ENCODE measurements around the gene ATP1A1.

The ATP1A1 gene
- 397 to 422 reads per million in 2 donors for total RNA-seq

- peak; percentile 99 for DNase-seq
Observed at GRCh38 chr1:116372651-116373430, at the start of gene ATP1A1. Gene ATP1A1 (plus strand): TSS chr1:116373244. CDS start chr1:116373512, 268 bp downstream.

GRCh38 chr1:116323491-116323890 lies 49.6 kb upstream of the ATP1A1 start:
- no peak for DNase-seq

GRCh38 chr1:116324411-116324810 lies 48.6 kb upstream of the ATP1A1 start:
- DNase-seq: no peak

GRCh38 chr1:116325104-116325503 lies 47.9 kb upstream of the ATP1A1 start:
- no peak for DNase-seq

- no peak for DNase-seq
Observed at GRCh38 chr1:116325922-116326321, 47.1 kb upstream of the ATP1A1 start.

- DNase-seq: no peak
Observed at GRCh38 chr1:116326486-116326885, 46.6 kb upstream of the ATP1A1 start.

GRCh38 chr1:116328671-116329070 lies 44.4 kb upstream of the ATP1A1 start:
- no peak for DNase-seq

GRCh38 chr1:116329524-116330341 lies 43.3 kb upstream of the ATP1A1 start:
- no peak for DNase-seq

- no peak for DNase-seq
Observed at GRCh38 chr1:116330342-116330652, 42.7 kb upstream of the ATP1A1 start.

GRCh38 chr1:116330846-116331245 lies 42.2 kb upstream of the ATP1A1 start:
- no peak for DNase-seq

- DNase-seq: no peak
Observed at GRCh38 chr1:116331523-116331922, 41.5 kb upstream of the ATP1A1 start.

GRCh38 chr1:116332451-116332850 lies 40.6 kb upstream of the ATP1A1 start:
- DNase-seq: no peak

GRCh38 chr1:116333171-116334014 lies 39.7 kb upstream of the ATP1A1 start:
- no peak for DNase-seq

GRCh38 chr1:116334015-116334547 lies 39.0 kb upstream of the ATP1A1 start:
- DNase-seq: no peak

- DNase-seq: no peak
Observed at GRCh38 chr1:116334868-116335635, 38.0 kb upstream of the ATP1A1 start.

GRCh38 chr1:116335850-116336624 lies 37.0 kb upstream of the ATP1A1 start:
- DNase-seq: no peak

GRCh38 chr1:116337398-116337797 lies 35.6 kb upstream of the ATP1A1 start:
- no peak for DNase-seq

GRCh38 chr1:116338400-116338799 lies 34.6 kb upstream of the ATP1A1 start:
- DNase-seq: no peak

GRCh38 chr1:116340506-116341231 lies 32.4 kb upstream of the ATP1A1 start:
- DNase-seq: no peak

GRCh38 chr1:116343019-116343418 lies 30.0 kb upstream of the ATP1A1 start:
- DNase-seq: no peak

- no peak for DNase-seq
Observed at GRCh38 chr1:116345011-116345410, 28.0 kb upstream of the ATP1A1 start.

All from T-helper 9 cell (primary cell).